HEK293 (cell line): ENCODE results near the gene CNTLN.

Source experiments
- CTCF ChIA-PET: fragments of 350-600 bp; formaldehyde crosslinking; extraction: SDS; loops from one replicate; lab custom pipeline; 2021; ENCODE audit warnings: antibody characterized with exemption; lab: Yijun Ruan, JAX
- POLR2A ChIA-PET: fragments of 300-600 bp; formaldehyde crosslinking; extraction: SDS; loops from one replicate; lab custom pipeline; 2020; ENCODE audit warnings: antibody characterized with exemption, inconsistent platforms; lab: Yijun Ruan, JAX
- H3K27ac ChIP-seq: fragments of 200-500 bp; sonication (Bioruptor generic); 2 replicates; pipeline ENCODE4 v1.5.1; 2014; ENCODE audit warnings: low read depth, low read length, control low read depth, inconsistent platforms; ENCODE audit errors: extremely low read depth
- H3K36me3 ChIP-seq, 2 experiments: fragments of 200-500 bp in 1 of 2; sonication (Bioruptor generic) in 1 of 2; 1 replicate in 1 of 2; 2 replicates in 1 of 2; pipeline ENCODE4 v1.5.1; 2014 to 2017; ENCODE audit warnings: inconsistent platforms in 2 of 2, low read length in 2 of 2; ENCODE audit not compliant: control insufficient read depth in 2 of 2, insufficient read depth in 1 of 2
- H3K4me1 ChIP-seq: fragments of 200-500 bp; sonication (Bioruptor generic); 2 replicates; pipeline ENCODE4 v1.5.1; 2014; ENCODE audit warnings: mild to moderate bottlenecking, low read length, inconsistent platforms; ENCODE audit not compliant: control insufficient read depth, insufficient read depth
- H3K4me3 ChIP-seq: 2 replicates; pipeline ENCODE4 v1.5.1; 2011; ENCODE audit warnings: low read depth, mild to moderate bottlenecking, control low read depth, low read length, moderate library complexity
- H3K9me3 ChIP-seq: fragments of 200-500 bp; sonication (Bioruptor generic); 2 replicates; pipeline ENCODE4 v1.5.1; 2014; ENCODE audit warnings: low read depth, low read length, inconsistent platforms; ENCODE audit not compliant: control insufficient read depth, insufficient read depth
- BCL11B ChIP-seq: fragments of 450-650 bp; formaldehyde crosslinking; IDR thresholded peaks from 2 replicates; pipeline ENCODE4 v1.5.1; 2016; ENCODE audit warnings: low read depth, missing biosample characterization, missing genetic modification characterization
- GFI1B ChIP-seq: fragments of 450-650 bp; formaldehyde crosslinking; IDR thresholded peaks from 2 replicates; pipeline ENCODE4 v1.5.1; 2016; ENCODE audit warnings: missing biosample characterization, missing genetic modification characterization
- KLF7 ChIP-seq: fragments of 450-650 bp; formaldehyde crosslinking; IDR thresholded peaks from 2 replicates; pipeline ENCODE4 v1.5.1; 2016; ENCODE audit warnings: missing biosample characterization, missing genetic modification characterization, borderline replicate concordance
- SCRT1 ChIP-seq: fragments of 450-650 bp; formaldehyde crosslinking; IDR thresholded peaks from 2 replicates; pipeline ENCODE4 v1.5.1; 2016; ENCODE audit warnings: missing biosample characterization, missing genetic modification characterization, borderline replicate concordance
- SETDB1 ChIP-seq: IDR thresholded peaks from one replicate; pipeline ENCODE4 v1.6.1; 2017; ENCODE audit warnings: mild to moderate bottlenecking, low read length, moderate library complexity, mixed read lengths; ENCODE audit not compliant: insufficient read length
- SP2 ChIP-seq: fragments of 450-650 bp; formaldehyde crosslinking; IDR thresholded peaks from 2 replicates; pipeline ENCODE4 v1.5.1; 2016; ENCODE audit warnings: missing biosample characterization, missing genetic modification characterization
- YY2 ChIP-seq: fragments of 450-650 bp; formaldehyde crosslinking; IDR thresholded peaks from 2 replicates; pipeline ENCODE4 v1.5.1; 2016; ENCODE audit warnings: missing biosample characterization, missing genetic modification characterization
- ZBTB49 ChIP-seq: fragments of 450-650 bp; formaldehyde crosslinking; IDR thresholded peaks from 2 replicates; pipeline ENCODE4 v1.5.1; 2016; ENCODE audit warnings: missing biosample characterization, missing genetic modification characterization, low read depth
- ZBTB6 ChIP-seq: fragments of 450-650 bp; formaldehyde crosslinking; IDR thresholded peaks from 2 replicates; pipeline ENCODE4 v1.5.1; 2017; ENCODE audit warnings: missing biosample characterization, missing genetic modification characterization
- ZNF10 ChIP-seq: fragments of 450-650 bp; formaldehyde crosslinking; IDR thresholded peaks from 2 replicates; pipeline ENCODE4 v1.5.1; 2017; ENCODE audit warnings: missing biosample characterization, missing genetic modification characterization
- ZNF114 ChIP-seq: fragments of 450-650 bp; formaldehyde crosslinking; IDR thresholded peaks from 2 replicates; pipeline ENCODE4 v1.5.0; 2017; ENCODE audit warnings: missing biosample characterization, missing genetic modification characterization
- ZNF184 ChIP-seq: fragments of 450-650 bp; IDR thresholded peaks from 2 replicates; pipeline ENCODE4 v1.5.1; 2018; ENCODE audit warnings: missing biosample characterization, mild to moderate bottlenecking, missing genetic modification characterization
- ZNF214 ChIP-seq: fragments of 450-650 bp; formaldehyde crosslinking; IDR thresholded peaks from 2 replicates; pipeline ENCODE4 v1.5.1; 2017; ENCODE audit warnings: missing biosample characterization, mild to moderate bottlenecking, missing genetic modification characterization, borderline replicate concordance
- ZNF24 ChIP-seq: fragments of 450-650 bp; formaldehyde crosslinking; IDR thresholded peaks from 2 replicates; pipeline ENCODE4 v1.5.1; 2016; ENCODE audit warnings: missing biosample characterization, missing genetic modification characterization
- ZNF26 ChIP-seq: fragments of 450-650 bp; formaldehyde crosslinking; IDR thresholded peaks from 2 replicates; pipeline ENCODE4 v1.5.1; 2016; ENCODE audit warnings: missing biosample characterization, missing genetic modification characterization
- ZNF280D ChIP-seq: fragments of 450-650 bp; formaldehyde crosslinking; IDR thresholded peaks from 2 replicates; pipeline ENCODE4 v1.5.1; 2016; ENCODE audit warnings: missing biosample characterization, missing genetic modification characterization
- ZNF341 ChIP-seq: fragments of 450-650 bp; formaldehyde crosslinking; IDR thresholded peaks from 2 replicates; pipeline ENCODE4; 2016; ENCODE audit warnings: low read depth, missing biosample characterization, missing genetic modification characterization
- ZNF391 ChIP-seq: fragments of 450-650 bp; formaldehyde crosslinking; IDR thresholded peaks from 2 replicates; pipeline ENCODE4 v1.5.1; 2016; ENCODE audit warnings: low read depth, missing biosample characterization, missing genetic modification characterization, borderline replicate concordance
- ZNF548 ChIP-seq: fragments of 450-650 bp; formaldehyde crosslinking; IDR thresholded peaks from 2 replicates; pipeline ENCODE4 v1.5.1; 2016; ENCODE audit warnings: missing biosample characterization, missing genetic modification characterization
- ZNF626 ChIP-seq: fragments of 450-650 bp; sonication (Bioruptor Pico); formaldehyde crosslinking; IDR thresholded peaks from 2 replicates; pipeline ENCODE4 v1.5.1; 2018; ENCODE audit warnings: missing biosample characterization, missing genetic modification characterization, inconsistent platforms
- ZNF658 ChIP-seq: fragments of 450-650 bp; formaldehyde crosslinking; IDR thresholded peaks from 2 replicates; pipeline ENCODE4; 2016; ENCODE audit warnings: missing biosample characterization, missing genetic modification characterization
- ZNF76 ChIP-seq: fragments of 450-650 bp; formaldehyde crosslinking; IDR thresholded peaks from 2 replicates; pipeline ENCODE4; 2016; ENCODE audit warnings: low read depth, missing biosample characterization, missing genetic modification characterization, borderline replicate concordance
- ZSCAN16 ChIP-seq: fragments of 450-650 bp; formaldehyde crosslinking; IDR thresholded peaks from 2 replicates; pipeline ENCODE4 v1.5.1; 2016; ENCODE audit warnings: missing biosample characterization, missing genetic modification characterization
- ZSCAN30 ChIP-seq: fragments of 450-650 bp; IDR thresholded peaks from 2 replicates; pipeline ENCODE4 v1.5.1; 2018; ENCODE audit warnings: missing biosample characterization, mild to moderate bottlenecking, missing genetic modification characterization, moderate library complexity
- ZSCAN5A ChIP-seq: fragments of 450-650 bp; formaldehyde crosslinking; IDR thresholded peaks from 2 replicates; pipeline ENCODE4 v1.5.1; 2016; ENCODE audit warnings: missing biosample characterization, missing genetic modification characterization

CNTLN gene

GRCh38 chr9:17088566-17088965 is 46.3 kb upstream of the CNTLN start (continued):
- no peak for TF ChIP-seq ZNF214 (tag by site-specific recombination)
- TF ChIP-seq GFI1B (tag by site-specific recombination) = no peak

- Histone ChIP-seq H3K9me3 (no peaks in the 10 kb centered on the region), H3K27ac (no peak overlapping the region), H3K4me1 (no peaks in the 10 kb centered on the region), H3K36me3 (no peaks in the 10 kb centered on the region), H3K4me3 (no peak overlapping the region)
- POLR2A ChIA-PET = no interaction called here
- CTCF ChIA-PET = no interaction called here
- no peak for TF ChIP-seq ZNF548 (tag by site-specific recombination)
- no peak for TF ChIP-seq KLF7
- no peak for TF ChIP-seq ZNF280D (tag by site-specific recombination)
- no peak for TF ChIP-seq ZBTB6
These were observed 44.8 kb upstream of the CNTLN start for GRCh38 chr9:17090041-17090440.

GRCh38 chr9:17116400-17116837 is 18.4 kb upstream of the CNTLN start:
- Histone ChIP-seq H3K4me1 (no peaks in the 10 kb centered on the region), H3K4me3 (no peak overlapping the region), H3K9me3 (no peaks in the 10 kb centered on the region), H3K36me3 (no peaks in the 10 kb centered on the region), H3K27ac (no peak overlapping the region)
- POLR2A ChIA-PET = no interaction called here
- CTCF ChIA-PET = interaction anchor here (0.6 to 3.6 kb wide), 35 partner anchors 8 to 777 kb away, joined by 3 to 45 read pairs (median 4); no protein-coding TSS in a partner anchor
- TF ChIP-seq ZNF184 (tag by site-specific recombination) (no peak), ZNF26 (tag by site-specific recombination) (peak; percentile 82; the same call in 1 of the 2 replicates), SP2 (tag by site-specific recombination) (no peak), SETDB1 (peak; percentile 49), ZNF626 (tag by site-specific recombination) (no peak), ZNF658 (no peak), BCL11B (tag by site-specific recombination) (no peak), ZNF341 (tag by site-specific recombination) (no peak), ZNF76 (tag by site-specific recombination) (no peak), SCRT1 (no peak), ZNF24 (tag by site-specific recombination) (no peak), ZBTB49 (tag by site-specific recombination) (no peak), ZSCAN5A (tag by site-specific recombination) (no peak), ZNF10 (no peak), ZSCAN16 (tag by site-specific recombination) (no peak), ZNF114 (tag by site-specific recombination) (no peak), ZSCAN30 (tag by site-specific recombination) (no peak), YY2 (no peak), ZNF391 (no peak)
